AG09309 (cell line): ENCODE data around the gene ARL15.

Experiments used
- DNase-seq: peaks from one replicate; pipeline ENCODE4 v3.0.0-alpha.2; 2010; ENCODE audit warnings: low read depth
- H3K4me3 ChIP-seq: 2 replicates; pipeline ENCODE4 v1.5.1; 2011; ENCODE audit warnings: mild to moderate bottlenecking, low read depth, low read length, moderate library complexity; ENCODE audit not compliant: control insufficient read depth
- CTCF ChIP-seq: IDR thresholded peaks from 2 replicates; pipeline ENCODE4 v1.5.1; 2011; ENCODE audit warnings: mild to moderate bottlenecking, low read depth, low read length, inconsistent platforms; ENCODE audit not compliant: insufficient read depth, control insufficient read depth; ENCODE audit errors: missing control alignments

ARL15 gene

GRCh38 chr5:54278979-54279717, 31.2 kb downstream of the ARL15 start:
- H3K4me3 ChIP-seq: no peak overlapping the region
- TF ChIP-seq CTCF: no peak

GRCh38 chr5:54278036-54278830, 32.1 kb downstream of the ARL15 start:
- DNase-seq: no peak
- no peak for TF ChIP-seq CTCF
- H3K4me3 ChIP-seq: no peak overlapping the region

More at GRCh38 chr5:54278979-54279717, 31.2 kb downstream of the ARL15 start:
- no peak for DNase-seq

- no peak for TF ChIP-seq CTCF
- no peak overlapping the region for H3K4me3 ChIP-seq
- DNase-seq: no peak
These were observed 34.3 kb downstream of the ARL15 start for GRCh38 chr5:54276048-54276447.

- TF ChIP-seq CTCF: no peak
- H3K4me3 ChIP-seq: no peak overlapping the region
- no peak for DNase-seq
These were observed 35.0 kb downstream of the ARL15 start for GRCh38 chr5:54275361-54275760.

GRCh38 chr5:54274944-54275343, 35.4 kb downstream of the ARL15 start:
- DNase-seq: no peak
- no peak overlapping the region for H3K4me3 ChIP-seq
- no peak for TF ChIP-seq CTCF

GRCh38 chr5:54273715-54274114, 36.7 kb downstream of the ARL15 start:
- H3K4me3 ChIP-seq: no peak overlapping the region
- DNase-seq: no peak
- TF ChIP-seq CTCF: no peak

GRCh38 chr5:54272746-54273145, 37.6 kb downstream of the ARL15 start:
- DNase-seq: no peak
- TF ChIP-seq CTCF: no peak
- H3K4me3 ChIP-seq: no peak overlapping the region
